Activated CD4-positive, alpha-beta memory T cell treated with anti-CD3 and anti-CD28 coated beads for 36 hours (primary cell): ENCODE data around the gene ATP8B3. TPM values are rescaled to one million over a fixed set of nuclear protein-coding genes. Genes with fewer than 3 reads are reported as not detected.
A peak's percentile ranks its signal among the peaks of the same experiment; 100 is the strongest.

Experiments used
- CTCF ChIA-PET: fragments of 350-600 bp; sonication (Branson Sonifier 250); formaldehyde crosslinking; loops from one replicate; lab custom pipeline; 2021; ENCODE audit warnings: antibody characterized with exemption, inconsistent platforms; lab: Charles Lee
- POLR2A ChIA-PET: fragments of 350-600 bp; sonication (Branson Sonifier 250); formaldehyde crosslinking; loops from one replicate; lab custom pipeline; 2021; ENCODE audit warnings: antibody characterized with exemption; lab: Charles Lee
- DNase-seq: peaks from one replicate; pipeline ENCODE4 v3.0.0-alpha.2; 2020
- H3K27ac Mint-ChIP-seq: one replicate; pipeline ENCODE4 v1.8.0; 2021; ENCODE audit warnings: mixed read lengths
- H3K27me3 Mint-ChIP-seq: one replicate; pipeline ENCODE4 v1.8.0; 2021; ENCODE audit warnings: mixed read lengths
- H3K36me3 Mint-ChIP-seq: one replicate; pipeline ENCODE4 v1.8.0; 2021; ENCODE audit warnings: mixed read lengths
- H3K4me1 Mint-ChIP-seq: one replicate; pipeline ENCODE4 v1.8.0; 2021; ENCODE audit warnings: low read depth, mixed read lengths
- H3K4me3 Mint-ChIP-seq: one replicate; pipeline ENCODE4 v1.8.0; 2021; ENCODE audit warnings: mild to moderate bottlenecking, mixed read lengths
- H3K9me3 Mint-ChIP-seq: one replicate; pipeline ENCODE4 v1.8.0; 2021; ENCODE audit warnings: mixed read lengths
- intact Hi-C: fragments of 100-400 bp; cut with micrococcal nuclease; formaldehyde crosslinking; loops from one replicate; pipeline ENCODE4 v1.15.1; 2023
- total RNA-seq, 2 experiments: library from RNA; stranded (reverse); gene quantifications; one replicate each; pipeline ENCODE4 v1.2.3, GENCODE V29; 2021

Gene ATP8B3
- total RNA-seq, 2 experiments from 2014 or later = 9.6 to 10.0 TPM

- Mint-ChIP-seq H3K27me3 (no peaks in the 10 kb centered on the region), H3K27ac (no peak overlapping the region), H3K9me3 (no peaks in the 10 kb centered on the region), H3K4me1 (peaks cover 40% of the 10 kb centered on the region), H3K4me3 (no peak overlapping the region), H3K36me3 (peaks cover 2% of the 10 kb centered on the region)
- POLR2A ChIA-PET = no interaction called here
- CTCF ChIA-PET = interaction anchor here (1.5 to 2.3 kb wide), 2 partner anchors 10 to 14 kb away, joined by 4 to 11 read pairs; no protein-coding TSS in a partner anchor
- intact Hi-C loops = no loop called here
- no peak for DNase-seq
These were observed 28.6 kb upstream of the ATP8B3 start for GRCh38 chr19:1840541-1841115.

GRCh38 chr19:1839658-1840540, 27.8 kb upstream of the ATP8B3 start:
- intact Hi-C loops = no loop called here
- no peak overlapping the region for H3K4me3 Mint-ChIP-seq

GRCh38 chr19:1837625-1838105, 25.6 kb upstream of the ATP8B3 start:
- no peaks in the 10 kb centered on the region for H3K27me3 Mint-ChIP-seq
- ChIA-PET POLR2A (no interaction called here), CTCF (interaction anchor here (0.5 to 5.7 kb wide), 18 partner anchors 9 to 310 kb away, joined by 3 to 54 read pairs (median 4); partner anchors contain the start of genes MBD3 and REXO1)
- H3K4me1 Mint-ChIP-seq = peaks cover 24% of the 10 kb centered on the region
- no peak overlapping the region for H3K4me3 Mint-ChIP-seq
- H3K27ac Mint-ChIP-seq = no peak overlapping the region
- no peaks in the 10 kb centered on the region for H3K9me3 Mint-ChIP-seq
- intact Hi-C loops = no loop called here
- peaks cover 2% of the 10 kb centered on the region for H3K36me3 Mint-ChIP-seq
- peak; percentile 71 for DNase-seq

More at GRCh38 chr19:1839658-1840540, 27.8 kb upstream of the ATP8B3 start:
- Mint-ChIP-seq H3K9me3 (no peaks in the 10 kb centered on the region), H3K36me3 (peaks cover 2% of the 10 kb centered on the region), H3K27me3 (no peaks in the 10 kb centered on the region), H3K4me1 (peaks cover 39% of the 10 kb centered on the region), H3K27ac (no peak overlapping the region)
- POLR2A ChIA-PET = interaction anchor here (0.6 kb wide), 1 partner anchor 189 kb away, joined by 6 read pairs; no protein-coding TSS in a partner anchor
- CTCF ChIA-PET = interaction anchor here (1.5 to 2.6 kb wide), 4 partner anchors 9 to 14 kb away, joined by 4 to 19 read pairs (median 12); partner anchors contain the start of gene REXO1
- DNase-seq = no peak

DNA sequence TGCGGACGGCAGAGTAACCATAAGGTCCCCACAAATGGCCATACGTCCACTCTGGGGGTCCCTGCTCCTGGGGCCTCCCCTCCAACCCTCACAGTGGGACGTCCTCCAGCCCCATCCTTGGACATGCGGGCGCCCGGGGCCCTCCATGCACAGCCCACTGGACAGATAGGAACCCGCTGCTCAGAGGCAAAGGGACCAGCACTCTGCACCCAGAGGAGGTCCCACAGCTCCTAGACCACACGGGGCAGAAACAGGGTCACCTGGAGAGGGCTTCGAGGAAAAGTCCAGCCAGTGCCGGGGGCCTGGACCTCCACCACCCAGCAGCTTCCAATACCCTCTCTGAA, 25.1 kb upstream of the ATP8B3 start:
- no peaks in the 10 kb centered on the region for H3K9me3 Mint-ChIP-seq
- ChIA-PET CTCF (interaction anchor here (0.5 to 5.7 kb wide), 11 partner anchors 9 to 310 kb away, joined by 3 to 54 read pairs (median 4); no protein-coding TSS in a partner anchor), POLR2A (no interaction called here)
- peaks cover 2% of the 10 kb centered on the region for H3K36me3 Mint-ChIP-seq
- H3K27me3 Mint-ChIP-seq = no peaks in the 10 kb centered on the region
- DNase-seq = no peak
- no peak overlapping the region for H3K27ac Mint-ChIP-seq
- no peak overlapping the region for H3K4me3 Mint-ChIP-seq
- H3K4me1 Mint-ChIP-seq = peaks cover 21% of the 10 kb centered on the region
- intact Hi-C loops = no loop called here

DNA sequence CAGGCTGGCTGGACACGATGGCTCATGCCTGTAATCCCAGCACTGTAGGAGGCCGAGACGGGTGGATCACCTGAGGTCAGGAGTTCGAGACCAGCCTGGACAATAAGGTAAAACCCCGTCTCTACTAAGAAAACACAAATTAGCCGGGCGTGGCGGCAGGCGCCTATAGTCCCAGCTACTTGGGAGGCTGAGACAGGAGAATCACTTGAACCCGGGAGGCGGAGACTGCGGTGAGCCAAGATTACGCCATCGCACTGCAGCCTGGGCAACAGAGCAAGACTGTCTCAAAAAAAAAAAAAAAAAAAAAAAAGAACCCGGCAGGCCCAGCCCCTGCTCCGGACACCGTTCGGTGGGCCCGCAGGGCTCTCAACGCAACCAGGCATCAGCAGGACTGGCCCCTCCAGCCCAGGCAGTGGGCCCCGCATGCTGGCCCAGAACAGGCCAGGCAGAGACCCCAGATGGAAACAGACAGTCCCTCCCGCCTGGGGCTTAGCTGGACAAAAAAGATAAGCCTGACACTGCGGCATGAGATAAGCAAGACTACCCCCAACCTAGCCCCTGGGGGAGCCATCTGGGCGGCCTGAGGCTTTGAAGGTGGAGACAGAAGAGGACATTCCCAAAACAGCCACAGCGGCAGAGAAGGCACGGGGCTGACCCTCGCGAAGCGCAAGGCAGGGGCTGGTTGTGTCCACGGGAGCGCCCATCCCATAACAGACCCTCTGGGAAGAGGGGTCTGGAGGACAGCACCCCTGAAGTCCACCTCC, 24.6 kb upstream of the ATP8B3 start:
- Mint-ChIP-seq H3K4me1 (peaks cover 18% of the 10 kb centered on the region), H3K27ac (no peak overlapping the region), H3K4me3 (no peak overlapping the region), H3K27me3 (no peaks in the 10 kb centered on the region), H3K9me3 (no peaks in the 10 kb centered on the region), H3K36me3 (peaks cover 2% of the 10 kb centered on the region)
- DNase-seq = no peak
- ChIA-PET POLR2A (no interaction called here), CTCF (interaction anchor here (0.7 to 5.7 kb wide), 8 partner anchors 8 to 309 kb away, joined by 3 to 54 read pairs (median 6); no protein-coding TSS in a partner anchor)
- intact Hi-C loops = no loop called here

GRCh38 chr19:1833540-1833939, 21.5 kb upstream of the ATP8B3 start:
- CTCF ChIA-PET = interaction anchor here (0.5 kb wide), 1 partner anchor 1833 kb away, joined by 3 read pairs; no protein-coding TSS in a partner anchor
- intact Hi-C loops = no loop called here
- no peak overlapping the region for H3K4me3 Mint-ChIP-seq

DNA sequence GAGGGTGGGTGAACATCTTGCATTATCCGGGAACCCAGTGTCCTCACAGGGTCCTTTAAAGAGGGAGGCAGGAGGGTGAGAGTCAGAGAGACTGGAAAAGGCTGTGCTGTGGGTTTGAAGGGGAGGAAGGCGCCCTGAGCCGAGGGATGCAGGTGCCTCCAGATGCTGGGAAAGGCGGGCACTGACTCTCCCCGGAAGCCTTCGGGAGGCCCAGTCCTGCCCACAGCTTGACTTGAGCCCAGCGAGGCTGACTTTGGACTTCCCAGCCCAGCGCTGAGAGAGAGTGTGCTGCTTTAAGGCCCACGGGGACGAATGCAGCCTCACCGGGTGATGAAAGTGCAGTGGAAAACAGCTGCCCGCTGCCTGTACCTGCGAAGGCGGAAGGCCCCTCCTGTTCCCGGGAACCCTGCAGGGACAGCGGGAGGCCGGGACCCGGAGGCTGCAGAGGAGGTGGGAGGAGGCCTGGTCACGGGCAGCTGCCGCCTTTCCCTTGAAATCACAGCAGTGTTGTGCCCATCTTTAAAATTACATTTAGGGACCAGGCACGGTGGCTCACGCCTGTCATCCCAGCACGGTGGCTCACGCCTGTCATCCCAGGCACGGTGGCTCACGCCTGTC, 20.1 kb upstream of the ATP8B3 start:
- Mint-ChIP-seq H3K36me3 (peaks cover 1% of the 10 kb centered on the region), H3K4me1 (peaks cover 5% of the 10 kb centered on the region), H3K27ac (no peak overlapping the region), H3K9me3 (no peaks in the 10 kb centered on the region), H3K4me3 (no peak overlapping the region), H3K27me3 (no peaks in the 10 kb centered on the region)
- intact Hi-C loops = no loop called here
- ChIA-PET CTCF (no interaction called here), POLR2A (no interaction called here)
- DNase-seq = no peak

More at GRCh38 chr19:1833540-1833939, 21.5 kb upstream of the ATP8B3 start:
- H3K9me3 Mint-ChIP-seq = no peaks in the 10 kb centered on the region
- no peaks in the 10 kb centered on the region for H3K27me3 Mint-ChIP-seq
- peaks cover 1% of the 10 kb centered on the region for H3K36me3 Mint-ChIP-seq
- POLR2A ChIA-PET = no interaction called here
- H3K27ac Mint-ChIP-seq = no peak overlapping the region
- no peak for DNase-seq
- peaks cover 8% of the 10 kb centered on the region for H3K4me1 Mint-ChIP-seq

DNA sequence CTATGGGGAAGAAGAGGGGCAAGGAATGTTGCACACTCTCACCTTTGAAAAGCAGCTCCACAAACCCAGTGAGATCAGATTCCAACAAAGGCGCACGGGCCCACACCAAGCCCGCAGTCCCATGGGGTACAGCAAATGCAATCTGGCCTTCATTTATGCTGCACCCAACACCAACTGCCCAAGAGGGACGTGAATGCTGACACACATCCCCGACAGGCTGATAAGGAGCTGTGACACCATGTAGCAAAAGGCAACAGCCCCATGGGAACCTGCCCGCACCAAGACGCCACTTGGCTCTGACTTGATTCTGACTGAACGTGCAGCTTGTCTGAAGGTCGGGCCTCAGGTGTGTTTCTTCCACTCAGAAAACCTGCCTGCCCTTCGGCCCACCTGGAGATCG, 18.9 kb upstream of the ATP8B3 start:
- ChIA-PET POLR2A (no interaction called here), CTCF (interaction anchor here (1.1 kb wide), 1 partner anchor 10 kb away, joined by 4 read pairs; no protein-coding TSS in a partner anchor)
- H3K36me3 Mint-ChIP-seq = peaks cover 2% of the 10 kb centered on the region
- no peak overlapping the region for H3K27ac Mint-ChIP-seq
- H3K4me1 Mint-ChIP-seq = peaks cover 4% of the 10 kb centered on the region
- intact Hi-C loops = no loop called here
- H3K9me3 Mint-ChIP-seq = no peaks in the 10 kb centered on the region
- no peak for DNase-seq
- H3K27me3 Mint-ChIP-seq = no peaks in the 10 kb centered on the region
- H3K4me3 Mint-ChIP-seq = no peak overlapping the region

DNA sequence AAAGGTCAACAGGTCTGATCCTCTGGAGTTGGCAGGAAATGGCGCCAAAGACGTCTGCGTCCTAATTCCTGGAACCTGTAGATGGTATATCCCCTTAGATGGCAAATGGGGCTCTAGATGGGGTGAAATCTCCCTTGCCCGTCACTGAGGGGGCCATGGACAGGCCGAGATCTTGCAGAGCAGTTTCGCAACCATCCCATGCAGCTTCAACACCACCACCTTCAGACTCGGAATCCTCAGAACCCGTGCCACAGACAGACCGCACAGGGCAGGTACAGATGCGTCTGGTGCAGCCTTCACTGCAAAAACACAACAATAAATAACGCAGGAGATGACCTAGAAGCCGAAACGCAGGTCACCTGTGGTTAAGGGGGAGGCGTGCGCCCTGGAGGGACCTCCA, 18.5 kb upstream of the ATP8B3 start:
- no peak overlapping the region for H3K4me3 Mint-ChIP-seq
- H3K36me3 Mint-ChIP-seq = peaks cover 6% of the 10 kb centered on the region
- H3K27me3 Mint-ChIP-seq = no peaks in the 10 kb centered on the region
- ChIA-PET CTCF (interaction anchor here (1.1 to 1.8 kb wide), 2 partner anchors 10 to 43 kb away, joined by 4 read pairs; no protein-coding TSS in a partner anchor), POLR2A (no interaction called here)
- DNase-seq = no peak
- H3K9me3 Mint-ChIP-seq = no peaks in the 10 kb centered on the region
- intact Hi-C loops = no loop called here
- no peaks in the 10 kb centered on the region for H3K4me1 Mint-ChIP-seq
- H3K27ac Mint-ChIP-seq = no peak overlapping the region

DNA sequence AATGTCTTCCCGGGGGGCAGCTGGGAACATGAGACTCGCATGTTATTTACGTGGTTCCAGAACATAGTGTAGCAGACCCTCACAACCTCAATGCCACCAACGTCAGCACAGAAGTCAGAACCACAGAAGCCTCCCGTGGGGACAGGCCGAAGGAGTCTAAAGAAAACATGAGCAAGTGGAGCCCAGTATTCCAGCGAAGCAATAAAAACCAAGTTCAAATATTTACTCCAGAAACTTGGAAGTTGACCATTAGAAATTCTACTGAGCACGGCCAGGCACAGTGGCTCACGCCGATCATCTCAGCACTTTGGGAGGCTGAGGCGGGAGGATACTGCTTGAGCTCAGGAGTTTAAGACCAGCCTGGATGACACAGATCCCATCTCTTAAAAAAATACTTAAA, 17.9 kb upstream of the ATP8B3 start:
- CTCF ChIA-PET = interaction anchor here (0.6 to 3.1 kb wide), 4 partner anchors 8 to 176 kb away, joined by 3 to 25 read pairs (median 4); no protein-coding TSS in a partner anchor
- H3K36me3 Mint-ChIP-seq = peaks cover 6% of the 10 kb centered on the region
- H3K4me1 Mint-ChIP-seq = no peaks in the 10 kb centered on the region
- no peaks in the 10 kb centered on the region for H3K9me3 Mint-ChIP-seq
- POLR2A ChIA-PET = no interaction called here
- H3K27me3 Mint-ChIP-seq = no peaks in the 10 kb centered on the region
- no peak for DNase-seq
- H3K4me3 Mint-ChIP-seq = no peak overlapping the region
- no peak overlapping the region for H3K27ac Mint-ChIP-seq
- intact Hi-C loops = no loop called here
